NCI-H510A treated with DMSO at 0.1 percent for 48 hours (cell line): ENCODE data around the gene CYB5D1.
A peak's percentile ranks its signal among the peaks of the same experiment; 100 is the strongest.

Experiments
- DNase-seq: peaks from one replicate; lab custom pipeline; 2025; lab: John Stamatoyannopoulos, UW

CYB5D1 gene

DNA sequence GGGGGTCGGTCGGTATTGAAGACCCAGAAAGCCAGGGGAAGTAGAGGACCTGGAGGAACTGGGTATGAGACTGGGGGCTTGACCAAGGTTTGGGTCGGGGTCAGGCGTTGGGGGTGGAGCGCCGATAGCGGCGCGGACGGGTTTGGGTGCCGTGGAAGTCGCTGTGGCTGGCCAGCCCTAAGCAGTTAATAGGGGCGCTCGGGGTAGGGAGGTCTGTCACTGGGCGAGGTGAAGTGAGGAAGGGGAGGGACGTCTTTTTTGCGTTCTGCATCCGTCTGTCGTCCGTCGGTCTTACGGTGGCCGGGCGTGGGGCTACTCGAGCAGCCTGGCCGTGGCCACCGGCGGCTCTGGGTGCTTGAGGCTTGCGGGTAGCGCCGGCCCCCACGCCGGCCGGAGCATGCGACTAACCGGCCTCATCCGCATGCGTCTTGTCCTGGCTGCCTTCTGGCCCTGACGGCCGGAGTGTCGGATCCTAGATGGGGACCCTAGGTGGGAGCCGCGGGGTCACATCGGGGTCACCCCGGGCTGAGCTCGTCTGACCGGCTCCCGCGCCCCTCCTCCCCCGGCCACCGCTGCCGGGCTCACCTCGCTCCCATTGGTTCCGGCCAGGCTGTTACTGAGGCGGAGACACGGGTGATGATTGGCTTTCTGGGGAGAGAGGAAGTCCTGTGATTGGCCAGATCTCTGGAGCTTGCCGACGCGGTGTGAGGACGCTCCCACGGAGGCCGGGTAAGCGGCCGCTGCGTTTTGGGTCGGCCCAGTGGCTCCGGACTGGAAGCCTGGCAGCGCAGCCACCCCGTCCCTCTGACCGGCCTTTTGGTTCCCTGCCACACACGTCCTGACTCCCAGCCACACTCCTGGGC lies 13.3 kb upstream of the CYB5D1 start:
- peak; percentile 92 for DNase-seq

DNA sequence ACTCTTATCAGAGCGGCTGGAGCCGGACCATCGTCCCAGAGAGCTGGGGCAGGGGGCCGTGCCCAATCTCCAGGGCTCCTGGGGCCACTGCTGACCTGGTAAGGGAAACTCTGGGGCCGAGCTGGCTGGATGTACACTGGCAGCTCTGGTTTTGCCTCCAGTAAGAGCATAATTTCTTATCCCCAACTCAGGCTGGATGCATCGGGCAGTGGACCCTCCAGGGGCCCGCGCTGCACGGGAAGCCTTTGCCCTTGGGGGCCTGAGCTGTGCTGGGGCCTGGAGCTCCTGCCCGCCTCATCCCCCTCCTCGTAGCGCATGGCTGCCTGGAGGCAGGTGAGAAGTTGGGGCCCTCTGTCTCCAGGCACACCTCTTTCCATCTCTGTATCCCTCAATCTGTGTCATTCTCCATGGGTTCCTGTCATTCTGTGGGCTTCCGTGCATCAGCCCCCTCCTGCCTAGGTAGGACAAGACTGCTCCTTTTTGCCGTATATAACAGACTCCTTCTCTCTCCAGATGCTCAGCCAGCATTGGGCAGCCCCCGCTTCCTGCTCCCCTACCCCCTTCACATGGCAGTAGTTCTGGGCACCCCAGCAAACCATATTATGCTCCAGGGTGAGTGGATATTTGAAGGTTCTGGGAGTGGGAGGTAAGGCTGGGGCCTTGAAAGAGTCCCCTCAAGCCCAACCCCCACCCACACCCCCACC lies 12.3 kb upstream of the CYB5D1 start:
- no peak for DNase-seq

DNA sequence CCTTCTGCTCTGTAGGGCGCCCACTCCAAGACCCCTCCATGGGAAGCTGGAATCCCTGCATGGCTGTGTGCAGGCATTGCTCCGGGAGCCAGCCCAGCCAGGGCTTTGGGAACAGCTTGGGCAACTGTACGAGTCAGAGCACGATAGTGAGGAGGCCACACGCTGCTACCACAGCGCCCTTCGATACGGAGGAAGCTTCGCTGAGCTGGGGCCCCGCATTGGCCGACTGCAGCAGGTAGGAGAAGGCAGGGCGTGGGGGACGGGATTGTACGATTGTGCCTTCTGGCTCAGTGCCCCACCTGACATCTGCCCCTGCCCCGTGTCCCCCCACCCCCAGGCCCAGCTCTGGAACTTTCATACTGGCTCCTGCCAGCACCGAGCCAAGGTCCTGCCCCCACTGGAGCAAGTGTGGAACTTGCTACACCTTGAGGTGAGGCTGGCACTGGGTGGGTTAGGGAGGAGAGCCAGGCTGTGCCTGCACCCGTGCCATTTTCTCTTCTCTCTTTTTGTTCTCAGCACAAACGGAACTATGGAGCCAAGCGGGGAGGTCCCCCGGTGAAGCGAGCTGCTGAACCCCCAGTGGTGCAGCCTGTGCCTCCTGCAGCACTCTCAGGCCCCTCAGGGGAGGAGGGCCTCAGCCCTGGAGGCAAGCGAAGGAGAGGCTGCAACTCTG lies 11.6 kb upstream of the CYB5D1 start:
- DNase-seq: no peak

DNA sequence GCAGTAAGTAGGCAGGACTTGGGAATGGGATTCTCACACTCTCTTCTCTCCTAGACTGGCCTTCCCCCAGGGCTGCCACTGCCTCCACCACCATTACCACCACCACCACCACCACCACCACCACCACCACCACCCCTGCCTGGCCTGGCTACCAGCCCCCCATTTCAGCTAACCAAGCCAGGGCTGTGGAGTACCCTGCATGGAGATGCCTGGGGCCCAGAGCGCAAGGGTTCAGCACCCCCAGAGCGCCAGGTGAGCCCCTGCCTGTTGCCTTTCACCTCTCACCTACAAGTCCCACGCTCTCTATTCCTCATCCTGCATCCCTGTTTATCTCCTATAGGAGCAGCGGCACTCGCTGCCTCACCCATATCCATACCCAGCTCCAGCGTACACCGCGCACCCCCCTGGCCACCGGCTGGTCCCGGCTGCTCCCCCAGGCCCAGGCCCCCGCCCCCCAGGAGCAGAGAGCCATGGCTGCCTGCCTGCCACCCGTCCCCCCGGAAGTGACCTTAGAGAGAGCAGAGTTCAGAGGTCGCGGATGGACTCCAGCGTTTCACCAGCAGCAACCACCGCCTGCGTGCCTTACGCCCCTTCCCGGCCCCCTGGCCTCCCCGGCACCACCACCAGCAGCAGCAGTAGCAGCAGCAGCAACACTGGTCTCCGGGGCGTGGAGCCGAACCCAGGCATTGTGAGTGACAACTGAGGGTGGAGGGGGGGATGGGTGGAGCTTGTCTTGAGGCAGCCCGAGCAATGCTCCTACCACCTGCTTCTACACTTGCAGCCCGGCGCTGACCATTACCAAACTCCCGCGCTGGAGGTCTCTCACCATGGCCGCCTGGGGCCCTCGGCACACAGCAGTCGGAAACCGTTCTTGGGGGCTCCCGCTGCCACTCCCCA lies 10.8 kb upstream of the CYB5D1 start:
- DNase-seq: no peak

DNA sequence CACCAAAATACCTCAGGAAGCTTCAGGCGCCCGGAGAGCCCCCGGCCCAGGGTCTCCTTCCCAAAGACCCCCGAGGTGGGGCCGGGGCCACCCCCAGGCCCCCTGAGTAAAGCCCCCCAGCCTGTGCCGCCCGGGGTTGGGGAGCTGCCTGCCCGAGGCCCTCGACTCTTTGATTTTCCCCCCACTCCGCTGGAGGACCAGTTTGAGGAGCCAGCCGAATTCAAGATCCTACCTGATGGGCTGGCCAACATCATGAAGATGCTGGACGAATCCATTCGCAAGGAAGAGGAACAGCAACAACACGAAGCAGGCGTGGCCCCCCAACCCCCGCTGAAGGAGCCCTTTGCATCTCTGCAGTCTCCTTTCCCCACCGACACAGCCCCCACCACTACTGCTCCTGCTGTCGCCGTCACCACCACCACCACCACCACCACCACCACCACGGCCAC lies 9.6 kb upstream of the CYB5D1 start:
- no peak for DNase-seq

DNA sequence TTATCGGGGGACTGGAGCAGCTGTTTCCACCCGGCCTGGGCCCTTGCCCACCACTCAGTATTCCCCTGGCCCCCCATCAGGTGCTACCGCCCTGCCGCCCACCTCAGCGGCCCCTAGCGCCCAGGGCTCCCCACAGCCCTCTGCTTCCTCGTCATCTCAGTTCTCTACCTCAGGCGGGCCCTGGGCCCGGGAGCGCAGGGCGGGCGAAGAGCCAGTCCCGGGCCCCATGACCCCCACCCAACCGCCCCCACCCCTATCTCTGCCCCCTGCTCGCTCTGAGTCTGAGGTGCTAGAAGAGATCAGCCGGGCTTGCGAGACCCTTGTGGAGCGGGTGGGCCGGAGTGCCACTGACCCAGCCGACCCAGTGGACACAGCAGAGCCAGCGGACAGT lies 9.1 kb upstream of the CYB5D1 start:
- no peak for DNase-seq

DNA sequence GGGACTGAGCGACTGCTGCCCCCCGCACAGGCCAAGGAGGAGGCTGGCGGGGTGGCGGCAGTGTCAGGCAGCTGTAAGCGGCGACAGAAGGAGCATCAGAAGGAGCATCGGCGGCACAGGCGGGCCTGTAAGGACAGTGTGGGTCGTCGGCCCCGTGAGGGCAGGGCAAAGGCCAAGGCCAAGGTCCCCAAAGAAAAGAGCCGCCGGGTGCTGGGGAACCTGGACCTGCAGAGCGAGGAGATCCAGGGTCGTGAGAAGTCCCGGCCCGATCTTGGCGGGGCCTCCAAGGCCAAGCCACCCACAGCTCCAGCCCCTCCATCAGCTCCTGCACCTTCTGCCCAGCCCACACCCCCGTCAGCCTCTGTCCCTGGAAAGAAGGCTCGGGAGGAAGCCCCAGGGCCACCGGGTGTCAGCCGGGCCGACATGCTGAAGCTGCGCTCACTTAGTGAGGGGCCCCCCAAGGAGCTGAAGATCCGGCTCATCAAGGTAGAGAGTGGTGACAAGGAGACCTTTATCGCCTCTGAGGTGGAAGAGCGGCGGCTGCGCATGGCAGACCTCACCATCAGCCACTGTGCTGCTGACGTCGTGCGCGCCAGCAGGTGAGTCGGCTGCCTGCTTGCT lies 8.6 kb upstream of the CYB5D1 start:
- DNase-seq: no peak

DNA sequence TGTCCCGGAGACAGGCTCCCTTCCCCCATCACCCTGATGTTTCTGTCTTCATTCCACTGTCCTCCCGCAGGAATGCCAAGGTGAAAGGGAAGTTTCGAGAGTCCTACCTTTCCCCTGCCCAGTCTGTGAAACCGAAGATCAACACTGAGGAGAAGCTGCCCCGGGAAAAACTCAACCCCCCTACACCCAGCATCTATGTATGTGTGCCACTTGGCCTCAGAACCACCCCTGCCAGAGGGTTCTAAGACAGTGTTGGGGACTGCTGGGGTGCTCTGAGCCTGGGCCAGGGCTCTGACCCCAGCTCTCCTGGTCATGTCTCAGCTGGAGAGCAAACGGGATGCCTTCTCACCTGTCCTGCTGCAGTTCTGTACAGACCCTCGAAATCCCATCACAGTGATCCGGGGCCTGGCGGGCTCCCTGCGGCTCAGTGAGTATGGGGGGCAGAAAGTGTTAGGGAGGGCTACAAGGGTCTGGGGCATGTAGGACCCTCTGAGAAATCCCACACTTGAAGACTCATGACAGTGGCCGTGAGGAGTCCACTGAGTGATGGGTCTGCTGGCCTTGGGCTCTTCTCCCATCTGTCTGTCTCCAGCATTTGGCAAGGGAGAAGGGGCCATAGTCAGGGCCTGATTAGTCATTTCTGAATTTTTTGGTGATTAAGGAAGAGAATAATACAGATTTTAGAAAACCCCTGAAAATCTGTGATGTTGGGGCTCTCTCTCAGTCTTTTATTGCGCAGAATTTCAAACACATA lies 7.9 kb upstream of the CYB5D1 start:
- no peak for DNase-seq

DNA sequence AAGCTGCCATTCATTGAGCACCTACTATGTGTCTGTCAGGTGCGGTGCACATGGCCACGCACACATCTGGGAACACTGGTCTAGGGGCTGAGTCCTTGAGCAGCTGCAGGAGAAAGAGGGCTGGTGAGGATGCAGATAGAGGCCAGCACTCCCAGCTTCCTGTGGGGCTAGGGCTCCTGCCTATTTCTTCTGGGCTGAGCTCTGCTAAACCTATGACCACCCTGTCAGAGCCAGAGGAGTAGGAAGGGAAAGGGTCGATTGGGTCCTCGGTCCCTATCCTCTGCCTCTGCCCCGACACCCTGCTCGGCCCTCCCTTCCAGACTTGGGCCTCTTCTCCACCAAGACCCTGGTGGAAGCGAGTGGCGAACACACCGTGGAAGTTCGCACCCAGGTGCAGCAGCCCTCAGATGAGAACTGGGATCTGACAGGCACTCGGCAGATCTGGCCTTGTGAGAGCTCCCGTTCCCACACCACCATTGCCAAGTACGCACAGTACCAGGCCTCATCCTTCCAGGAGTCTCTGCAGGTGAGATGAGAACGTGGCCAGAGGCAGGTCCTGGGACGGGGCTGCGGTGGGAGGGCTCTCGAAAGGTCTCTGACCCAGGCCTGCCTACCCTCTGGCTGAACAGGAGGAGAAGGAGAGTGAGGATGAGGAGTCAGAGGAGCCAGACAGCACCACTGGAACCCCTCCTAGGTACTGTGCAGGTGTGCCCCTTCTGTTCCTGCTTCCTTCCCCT lies 6.9 kb upstream of the CYB5D1 start:
- DNase-seq: no peak

DNA sequence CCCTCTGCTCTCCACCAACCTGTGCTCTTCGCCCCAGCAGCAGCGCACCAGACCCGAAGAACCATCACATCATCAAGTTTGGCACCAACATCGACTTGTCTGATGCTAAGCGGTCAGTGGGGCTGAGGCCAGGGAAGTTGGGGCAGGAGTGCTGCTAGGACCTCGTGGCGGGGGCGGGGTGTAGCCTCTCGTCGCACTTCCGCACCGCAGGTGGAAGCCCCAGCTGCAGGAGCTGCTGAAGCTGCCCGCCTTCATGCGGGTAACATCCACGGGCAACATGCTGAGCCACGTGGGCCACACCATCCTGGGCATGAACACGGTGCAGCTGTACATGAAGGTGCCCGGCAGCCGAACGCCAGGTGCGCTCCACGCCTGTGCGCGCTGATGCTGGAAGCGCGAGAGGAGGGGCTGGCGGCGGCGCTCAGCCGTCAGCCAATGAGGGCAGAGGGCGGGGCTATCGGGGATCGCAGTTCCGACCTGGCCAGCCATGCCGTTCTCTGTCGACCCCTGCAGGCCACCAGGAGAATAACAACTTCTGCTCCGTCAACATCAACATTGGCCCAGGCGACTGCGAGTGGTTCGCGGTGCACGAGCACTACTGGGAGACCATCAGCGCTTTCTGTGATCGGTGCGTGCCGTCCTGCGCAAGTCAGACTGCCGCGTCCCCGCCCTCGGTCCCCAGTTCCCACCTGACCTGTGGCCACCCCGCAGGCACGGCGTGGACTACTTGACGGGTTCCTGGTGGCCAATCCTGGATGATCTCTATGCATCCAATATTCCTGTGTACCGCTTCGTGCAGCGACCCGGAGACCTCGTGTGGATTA lies 6.2 kb upstream of the CYB5D1 start:
- DNase-seq: peak; percentile 15

DNA sequence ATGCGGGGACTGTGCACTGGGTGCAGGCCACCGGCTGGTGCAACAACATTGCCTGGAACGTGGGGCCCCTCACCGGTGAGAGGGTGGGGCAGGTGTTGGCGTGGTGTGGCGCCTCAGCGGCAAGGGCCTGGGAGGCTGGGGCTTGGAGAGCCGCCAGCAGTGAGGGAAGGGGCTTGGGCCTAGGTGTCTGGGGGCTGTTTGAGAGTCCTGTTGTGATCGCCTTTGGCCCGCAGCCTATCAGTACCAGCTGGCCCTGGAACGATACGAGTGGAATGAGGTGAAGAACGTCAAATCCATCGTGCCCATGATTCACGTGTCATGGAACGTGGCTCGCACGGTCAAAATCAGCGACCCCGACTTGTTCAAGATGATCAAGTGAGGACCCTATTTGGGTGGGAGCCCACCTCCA lies 5.5 kb upstream of the CYB5D1 start:
- DNase-seq: no peak

DNA sequence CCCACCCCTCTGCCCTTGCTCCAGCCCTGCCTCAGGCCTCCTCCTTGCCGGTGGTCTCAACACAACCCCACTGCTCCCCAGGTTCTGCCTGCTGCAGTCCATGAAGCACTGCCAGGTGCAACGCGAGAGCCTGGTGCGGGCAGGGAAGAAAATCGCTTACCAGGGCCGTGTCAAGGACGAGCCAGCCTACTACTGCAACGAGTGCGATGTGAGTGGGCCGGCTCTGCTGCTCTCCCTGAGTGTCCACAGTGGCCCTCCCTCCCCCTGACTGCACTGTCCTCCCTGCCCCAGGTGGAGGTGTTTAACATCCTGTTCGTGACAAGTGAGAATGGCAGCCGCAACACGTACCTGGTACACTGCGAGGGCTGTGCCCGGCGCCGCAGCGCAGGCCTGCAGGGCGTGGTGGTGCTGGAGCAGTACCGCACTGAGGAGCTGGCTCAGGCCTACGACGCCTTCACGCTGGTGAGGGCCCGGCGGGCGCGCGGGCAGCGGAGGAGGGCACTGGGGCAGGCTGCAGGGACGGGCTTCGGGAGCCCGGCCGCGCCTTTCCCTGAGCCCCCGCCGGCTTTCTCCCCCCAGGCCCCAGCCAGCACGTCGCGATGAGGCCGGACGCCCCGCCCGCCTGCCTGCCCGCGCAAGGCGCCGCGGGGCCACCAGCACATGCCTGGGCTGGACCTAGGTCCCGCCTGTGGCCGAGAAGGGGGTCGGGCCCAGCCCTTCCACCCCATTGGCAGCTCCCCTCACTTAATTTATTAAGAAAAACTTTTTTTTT lies 4.7 kb upstream of the CYB5D1 start:
- DNase-seq: no peak

DNA sequence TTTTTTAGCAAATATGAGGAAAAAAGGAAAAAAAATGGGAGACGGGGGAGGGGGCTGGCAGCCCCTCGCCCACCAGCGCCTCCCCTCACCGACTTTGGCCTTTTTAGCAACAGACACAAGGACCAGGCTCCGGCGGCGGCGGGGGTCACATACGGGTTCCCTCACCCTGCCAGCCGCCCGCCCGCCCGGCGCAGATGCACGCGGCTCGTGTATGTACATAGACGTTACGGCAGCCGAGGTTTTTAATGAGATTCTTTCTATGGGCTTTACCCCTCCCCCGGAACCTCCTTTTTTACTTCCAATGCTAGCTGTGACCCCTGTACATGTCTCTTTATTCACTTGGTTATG lies 4.1 kb upstream of the CYB5D1 start:
- DNase-seq: no peak

DNA sequence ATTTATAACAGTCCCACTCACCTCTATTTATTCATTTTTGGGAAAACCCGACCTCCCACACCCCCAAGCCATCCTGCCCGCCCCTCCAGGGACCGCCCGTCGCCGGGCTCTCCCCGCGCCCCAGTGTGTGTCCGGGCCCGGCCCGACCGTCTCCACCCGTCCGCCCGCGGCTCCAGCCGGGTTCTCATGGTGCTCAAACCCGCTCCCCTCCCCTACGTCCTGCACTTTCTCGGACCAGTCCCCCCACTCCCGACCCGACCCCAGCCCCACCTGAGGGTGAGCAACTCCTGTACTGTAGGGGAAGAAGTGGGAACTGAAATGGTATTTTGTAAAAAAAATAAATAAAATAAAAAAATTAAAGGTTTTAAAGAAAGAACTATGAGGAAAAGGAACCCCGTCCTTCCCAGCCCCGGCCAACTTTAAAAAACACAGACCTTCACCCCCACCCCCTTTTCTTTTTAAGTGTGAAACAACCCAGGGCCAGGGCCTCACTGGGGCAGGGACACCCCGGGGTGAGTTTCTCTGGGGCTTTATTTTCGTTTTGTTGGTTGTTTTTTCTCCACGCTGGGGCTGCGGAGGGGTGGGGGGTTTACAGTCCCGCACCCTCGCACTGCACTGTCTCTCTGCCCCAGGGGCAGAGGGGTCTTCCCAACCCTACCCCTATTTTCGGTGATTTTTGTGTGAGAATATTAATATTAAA lies 3.6 kb upstream of the CYB5D1 start:
- no peak for DNase-seq

DNA sequence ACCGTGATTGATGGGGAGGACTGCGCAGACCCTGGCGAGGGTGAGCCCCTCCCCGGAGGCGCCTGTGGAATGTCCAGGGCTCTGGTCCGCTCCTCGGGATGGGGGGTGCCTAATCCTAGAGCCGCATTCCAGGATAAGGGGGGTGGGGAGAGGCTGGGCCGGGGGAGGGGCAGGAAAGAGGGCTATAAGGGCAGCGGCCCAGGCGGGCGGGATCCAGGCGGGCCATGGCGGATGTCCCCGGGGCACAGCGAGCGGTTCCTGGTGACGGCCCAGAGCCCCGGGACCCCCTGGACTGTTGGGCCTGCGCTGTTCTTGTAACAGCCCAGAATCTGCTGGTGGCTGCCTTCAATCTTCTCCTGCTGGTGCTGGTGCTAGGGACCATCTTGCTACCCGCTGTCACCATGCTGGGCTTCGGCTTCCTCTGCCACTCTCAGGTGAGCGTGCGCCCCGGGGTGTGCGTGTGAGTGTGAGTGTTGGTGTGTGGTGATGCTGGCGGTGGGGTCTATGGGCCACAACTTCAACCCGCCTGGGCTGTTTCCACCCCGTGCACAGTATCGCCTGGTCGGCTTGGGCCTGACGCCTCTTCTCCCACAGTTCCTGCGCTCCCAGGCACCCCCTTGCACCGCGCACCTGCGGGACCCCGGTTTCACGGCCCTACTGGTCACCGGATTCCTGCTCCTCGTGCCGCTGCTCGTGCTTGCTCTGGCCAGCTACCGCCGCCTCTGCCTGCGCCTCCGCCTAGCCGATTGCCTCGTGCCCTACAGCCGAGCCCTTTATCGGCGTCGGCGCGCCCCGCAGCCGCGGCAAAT lies 2.7 kb upstream of the CYB5D1 start, which contains the start of gene TMEM88:
TMEM88 (plus strand) TSS at position 216 of the 809 bp plus-strand sequence; CDS start at position 225, 9 bp downstream.
- DNase-seq: no peak

DNA sequence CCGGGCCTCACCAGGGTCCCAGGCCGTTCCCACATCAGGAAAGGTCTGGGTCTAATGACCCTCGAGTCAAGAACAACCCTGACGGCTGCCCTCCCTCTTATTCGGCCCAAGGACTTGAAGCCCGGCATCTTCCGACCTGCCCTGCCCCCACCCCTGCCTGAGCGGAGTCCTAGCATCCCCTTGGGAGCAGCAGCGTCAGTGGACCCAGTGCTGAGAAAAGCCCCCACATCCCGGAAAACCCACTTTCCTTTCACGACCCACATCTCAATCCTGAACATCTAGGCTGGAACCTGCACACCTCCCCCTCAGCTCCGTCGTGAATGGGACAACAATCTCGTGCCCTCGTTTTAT lies 2.2 kb upstream of the CYB5D1 start:
- no peak for DNase-seq
